ENCODE data around the gene CCT2. TPM values are rescaled to one million over a fixed set of nuclear protein-coding genes. Genes with fewer than 3 reads are reported as not detected.
A peak's percentile ranks its signal among the peaks of the same experiment; 100 is the strongest.

The CCT2 gene
- total and polyA plus RNA-seq, 9 of the 15 experiments (the other 6 are each of a cell fraction or from before 2014, with no cell fraction given): 341 to 738 (median 490) TPM

GRCh38 chr12:69585189-69586062 lies at the start of gene CCT2 (continued):
- TF ChIP-seq, protein P1, sequence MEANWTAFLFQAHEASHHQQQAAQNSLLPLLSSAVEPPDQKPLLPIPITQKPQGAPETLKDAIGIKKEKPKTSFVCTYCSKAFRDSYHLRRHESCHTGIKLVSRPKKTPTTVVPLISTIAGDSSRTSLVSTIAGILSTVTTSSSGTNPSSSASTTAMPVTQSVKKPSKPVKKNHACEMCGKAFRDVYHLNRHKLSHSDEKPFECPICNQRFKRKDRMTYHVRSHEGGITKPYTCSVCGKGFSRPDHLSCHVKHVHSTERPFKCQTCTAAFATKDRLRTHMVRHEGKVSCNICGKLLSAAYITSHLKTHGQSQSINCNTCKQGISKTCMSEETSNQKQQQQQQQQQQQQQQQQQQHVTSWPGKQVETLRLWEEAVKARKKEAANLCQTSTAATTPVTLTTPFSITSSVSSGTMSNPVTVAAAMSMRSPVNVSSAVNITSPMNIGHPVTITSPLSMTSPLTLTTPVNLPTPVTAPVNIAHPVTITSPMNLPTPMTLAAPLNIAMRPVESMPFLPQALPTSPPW (CRISPR knock-in tag; IDR thresholded peaks at IDR 0.05): peak; percentile 68
- no peak for TF ChIP-seq NELFE (IDR thresholded peaks at IDR 0.05; ENCODE audit: insufficient read depth, insufficient read length)

- CTCF ChIA-PET (ENCODE audit: low intra/inter-chr PET ratio): interaction anchor here (0.6 kb wide), 1 partner anchor 23 kb away, joined by 3 read pairs; no protein-coding TSS in a partner anchor
- Histone ChIP-seq H3K9ac (ENCODE audit: insufficient read depth in 1 of 2, low read depth in 2 of 2, low read length in 2 of 2) (no peak overlapping the region), H3K9me3 (replicated peaks; ENCODE audit: control insufficient read depth, insufficient read depth, low read depth, low read length) (no peaks in the 10 kb centered on the region; the same call in 1 of the 2 replicates), H3K36me3 (ENCODE audit: control insufficient read depth, insufficient read depth, low read length) (no peaks in the 10 kb centered on the region), H4K20me1 (replicated peaks; ENCODE audit: control insufficient read depth, insufficient read depth, low read length) (no peaks in the 10 kb centered on the region), H3K4me3 (no peak overlapping the region), H3K79me2 (ENCODE audit: control insufficient read depth, insufficient read depth, low read length) (no peaks in the 10 kb centered on the region), H3K27ac (ENCODE audit: extremely low read depth, low read depth, low read length) (no peak overlapping the region), H3K9me1 (ENCODE audit: control insufficient read depth, insufficient read depth, low read length) (no peaks in the 10 kb centered on the region), H3K27me3 (ENCODE audit: control insufficient read depth in 2 of 2, insufficient read depth in 2 of 2, low read length in 2 of 2) (no peaks in the 10 kb centered on the region), H3K4me2 (ENCODE audit: insufficient read depth, low read length) (no peak overlapping the region), H3K4me1 (replicated peaks in 1 of 2; ENCODE audit: control insufficient read depth in 2 of 2, insufficient read depth in 2 of 2, low read length in 2 of 2) (no peaks in the 10 kb centered on the region), H2AFZ (ENCODE audit: low read depth, low read length) (no peak overlapping the region)
- TF ChIP-seq NCOA6 (IDR thresholded peaks at IDR 0.05) (no peak), SP2 (IDR thresholded peaks at IDR 0.05; ENCODE audit: extremely low read depth, low read depth, low read length, poor library complexity, severe bottlenecking) (no peak), U2AF1 (optimal IDR thresholded peaks at IDR 0.05; ENCODE audit: low read depth, low read length) (no peak)
- BruUV-seq (replicated peaks): no TSS peak
- in situ Hi-C loops (cut with MboI) (no loop called here), intact Hi-C loops (cut with micrococcal nuclease) (no loop called here)
- WGBS (ENCODE audit: insufficient coverage, low coverage, missing lambda C conversion rate): 94% methylated on average over 2 of the region's 2 CpGs
- DNase-seq (ENCODE audit: extremely low read depth in 1 of 4, low spot score in 3 of 4) (no peak), FAIRE-seq (no peak), ATAC-seq (no peak)
- POLR2A ChIA-PET: no interaction called here
Observed at GRCh38 chr12:69540987-69541386, 44.3 kb upstream of the CCT2 start.
